DND-41 (cell line): ENCODE results near the gene ZNF827.

Experiments used
- ATAC-seq: fragments of 200-7000 bp; cut with Tn5 transposase; 3 replicates; pipeline ENCODE4 v1.9.1; 2021; ENCODE audit warnings: low read depth; ENCODE audit not compliant: insufficient read depth
- DNase-seq: peaks from one replicate; pipeline ENCODE4 v3.0.0-alpha.2; 2020
- H2AFZ ChIP-seq: 2 replicates; pipeline ENCODE4 v1.6.0; 2012; ENCODE audit warnings: low read depth, low read length
- H3K27ac ChIP-seq: 2 replicates; pipeline ENCODE4 v1.5.1; 2012; ENCODE audit warnings: low read length, inconsistent platforms
- H3K27me3 ChIP-seq: fragments of 200-600 bp; sonication (generic); 2 replicates; pipeline ENCODE4 v1.6.0; 2012; ENCODE audit warnings: low read length, mild to moderate bottlenecking, inconsistent platforms; ENCODE audit not compliant: insufficient read depth, poor library complexity
- H3K36me3 ChIP-seq: 2 replicates; pipeline ENCODE4 v1.5.1; 2012; ENCODE audit warnings: low read length, inconsistent platforms; ENCODE audit not compliant: insufficient read depth
- H3K4me1 ChIP-seq: 2 replicates; pipeline ENCODE4 v1.5.1; 2012; ENCODE audit warnings: mild to moderate bottlenecking, low read length; ENCODE audit not compliant: insufficient read depth
- H3K4me2 ChIP-seq: 2 replicates; pipeline ENCODE4 v1.6.0; 2012; ENCODE audit warnings: mild to moderate bottlenecking, moderate library complexity, low read length, inconsistent platforms; ENCODE audit not compliant: insufficient read depth
- H3K4me3 ChIP-seq, 2 experiments: fragments of 200-600 bp in 1 of 2; shearing (Covaris generic) in 1 of 2; 2 replicates each; pipeline ENCODE4 v1.5.1; 2012 to 2016; ENCODE audit warnings: inconsistent platforms in 2 of 2, low read length in 2 of 2, mild to moderate bottlenecking in 2 of 2, low read depth in 1 of 2, moderate library complexity in 1 of 2
- H3K79me2 ChIP-seq: 2 replicates; pipeline ENCODE4 v1.6.0; 2012; ENCODE audit warnings: low read length, inconsistent platforms; ENCODE audit not compliant: insufficient read depth
- H3K9ac ChIP-seq: 2 replicates; pipeline ENCODE4 v1.6.0; 2012; ENCODE audit warnings: low read depth, mild to moderate bottlenecking, inconsistent platforms, low read length, moderate library complexity
- H3K9me3 ChIP-seq: 2 replicates; pipeline ENCODE4 v1.5.1; 2012; ENCODE audit warnings: low read length, moderate library complexity, mild to moderate bottlenecking, inconsistent platforms; ENCODE audit not compliant: insufficient read depth, severe bottlenecking
- H4K20me1 ChIP-seq: 2 replicates; pipeline ENCODE4 v1.6.0; 2012; ENCODE audit warnings: low read length; ENCODE audit not compliant: insufficient read depth
- EZH2 ChIP-seq: IDR thresholded peaks from 3 replicates; pipeline ENCODE4 v1.6.1; 2012; ENCODE audit warnings: borderline replicate concordance, low read depth, mild to moderate bottlenecking, moderate library complexity, low read length, inconsistent platforms; ENCODE audit not compliant: severe bottlenecking
- TF ChIP-seq, protein P1 (sequence below): IDR thresholded peaks from 2 replicates; pipeline ENCODE4 v1.5.1; 2012; ENCODE audit warnings: borderline replicate concordance, low read length, moderate library complexity, mild to moderate bottlenecking; ENCODE audit not compliant: poor library complexity, severe bottlenecking; ENCODE audit errors: extremely low read depth

Gene ZNF827

DNA sequence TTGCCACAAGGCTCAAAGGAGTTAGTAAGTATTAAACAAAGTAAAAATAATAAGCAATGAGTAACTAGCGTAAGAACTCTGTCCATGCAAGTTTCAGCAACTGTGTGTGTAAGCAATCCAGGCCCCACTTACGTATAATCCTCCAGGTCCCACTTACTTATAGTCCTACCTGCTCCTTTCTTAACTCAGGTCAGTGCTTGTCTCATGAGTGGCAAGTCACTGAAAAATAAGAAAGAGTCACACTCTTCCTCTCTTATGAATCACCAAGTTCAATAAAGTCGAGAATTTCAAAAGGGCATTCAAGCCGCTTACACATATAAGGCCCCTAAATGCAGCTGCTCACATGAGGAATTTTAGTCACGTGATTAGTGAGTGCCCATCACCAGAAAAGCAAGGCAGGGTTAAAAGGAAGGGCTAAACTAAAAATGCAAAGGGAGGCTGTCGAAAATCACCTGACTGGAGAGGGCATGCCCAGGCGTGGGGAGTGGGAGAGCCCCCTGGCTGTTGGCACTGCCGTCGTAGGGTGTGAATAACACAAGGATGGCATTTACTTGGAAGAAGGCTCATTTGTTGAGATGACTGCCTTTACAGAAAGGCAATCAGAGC lies 58.2 kb downstream of the ZNF827 start:
- H3K4me1 ChIP-seq, result no peaks in the 10 kb centered on the region
- H3K4me2 ChIP-seq, result no peak overlapping the region
- H3K9me3 ChIP-seq, result no peaks in the 10 kb centered on the region
- no peak overlapping the region for H2AFZ ChIP-seq
- no peak overlapping the region for H3K4me3 ChIP-seq
- H4K20me1 ChIP-seq, result no peaks in the 10 kb centered on the region
- no peaks in the 10 kb centered on the region for H3K27me3 ChIP-seq
- TF ChIP-seq, protein P1, sequence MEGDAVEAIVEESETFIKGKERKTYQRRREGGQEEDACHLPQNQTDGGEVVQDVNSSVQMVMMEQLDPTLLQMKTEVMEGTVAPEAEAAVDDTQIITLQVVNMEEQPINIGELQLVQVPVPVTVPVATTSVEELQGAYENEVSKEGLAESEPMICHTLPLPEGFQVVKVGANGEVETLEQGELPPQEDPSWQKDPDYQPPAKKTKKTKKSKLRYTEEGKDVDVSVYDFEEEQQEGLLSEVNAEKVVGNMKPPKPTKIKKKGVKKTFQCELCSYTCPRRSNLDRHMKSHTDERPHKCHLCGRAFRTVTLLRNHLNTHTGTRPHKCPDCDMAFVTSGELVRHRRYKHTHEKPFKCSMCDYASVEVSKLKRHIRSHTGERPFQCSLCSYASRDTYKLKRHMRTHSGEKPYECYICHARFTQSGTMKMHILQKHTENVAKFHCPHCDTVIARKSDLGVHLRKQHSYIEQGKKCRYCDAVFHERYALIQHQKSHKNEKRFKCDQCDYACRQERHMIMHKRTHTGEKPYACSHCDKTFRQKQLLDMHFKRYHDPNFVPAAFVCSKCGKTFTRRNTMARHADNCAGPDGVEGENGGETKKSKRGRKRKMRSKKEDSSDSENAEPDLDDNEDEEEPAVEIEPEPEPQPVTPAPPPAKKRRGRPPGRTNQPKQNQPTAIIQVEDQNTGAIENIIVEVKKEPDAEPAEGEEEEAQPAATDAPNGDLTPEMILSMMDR, result no peak
- no peak for TF ChIP-seq EZH2
- no peaks in the 10 kb centered on the region for H3K79me2 ChIP-seq
- H3K9ac ChIP-seq, result no peak overlapping the region
- ATAC-seq (no peak), DNase-seq (no peak)
- H3K36me3 ChIP-seq, result no peaks in the 10 kb centered on the region
- no peak overlapping the region for H3K27ac ChIP-seq

DNA sequence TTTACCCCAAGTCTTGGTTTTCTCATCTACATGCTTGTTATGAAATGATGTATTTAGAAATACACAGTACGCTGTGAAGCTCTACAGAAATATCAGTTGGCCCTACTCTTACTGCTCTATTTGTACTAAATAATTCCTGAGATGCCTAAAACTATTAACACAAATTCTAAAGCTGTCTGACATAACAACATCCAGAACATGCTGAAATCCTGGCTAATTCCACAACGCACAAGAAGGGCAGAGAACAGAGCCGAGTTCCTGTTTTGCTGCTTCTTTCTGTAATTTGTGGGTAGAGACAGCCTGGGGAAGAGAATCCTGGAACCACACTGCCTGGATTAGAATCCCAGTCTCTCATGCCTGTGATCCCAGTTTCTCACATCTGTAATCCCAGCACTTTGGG lies 59.0 kb downstream of the ZNF827 start:
- Histone ChIP-seq H3K4me1 (no peaks in the 10 kb centered on the region), H3K79me2 (no peaks in the 10 kb centered on the region)
- no peak for DNase-seq

DNA sequence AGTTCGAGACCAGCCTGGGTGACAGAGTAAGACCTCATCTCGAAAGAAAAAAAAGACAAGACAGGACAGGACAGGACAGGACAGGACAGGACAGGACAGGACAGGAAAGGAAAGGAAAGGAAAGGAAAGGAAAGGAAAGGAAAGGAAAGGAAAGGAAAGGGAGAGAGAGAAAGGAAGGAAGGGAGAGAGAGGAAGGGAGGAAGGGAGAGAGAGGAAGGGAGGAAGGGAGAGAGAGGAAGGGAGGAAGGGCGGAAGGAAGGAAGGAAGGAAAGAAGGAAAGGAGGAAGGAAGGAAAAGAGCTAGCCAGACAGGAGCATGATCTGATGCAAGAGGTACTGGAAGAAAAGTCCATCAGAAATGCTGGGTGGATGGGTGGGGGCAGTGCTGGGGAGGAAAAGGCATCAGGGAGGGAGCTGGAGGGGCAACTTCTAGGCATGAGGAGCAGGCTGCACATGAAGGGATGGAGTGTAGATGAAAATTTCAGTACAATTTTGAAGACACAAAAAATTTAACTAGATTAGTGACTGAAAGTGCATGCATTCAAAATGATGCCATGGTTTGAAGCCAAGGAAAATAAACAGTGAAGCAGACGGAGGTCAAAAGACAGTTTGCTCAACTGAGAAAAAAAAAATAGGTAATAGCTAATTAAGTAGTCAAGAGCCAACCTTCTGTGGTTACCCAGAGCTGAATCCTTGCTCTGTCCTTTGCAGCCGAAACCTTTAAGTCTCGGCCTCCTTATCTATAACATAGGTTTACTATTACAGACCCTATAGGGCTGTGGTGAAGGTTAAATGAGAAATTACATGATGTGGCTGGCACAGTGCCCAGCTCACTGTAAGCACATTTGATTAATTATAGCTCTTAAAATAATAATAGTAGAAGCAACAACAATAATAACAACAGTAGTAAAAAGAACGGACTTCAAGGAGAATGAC lies 59.9 kb downstream of the ZNF827 start:
- Histone ChIP-seq H3K36me3 (no peaks in the 10 kb centered on the region), H3K79me2 (no peaks in the 10 kb centered on the region), H3K4me3 (no peak overlapping the region), H2AFZ (no peak overlapping the region), H3K9me3 (no peaks in the 10 kb centered on the region), H3K27me3 (no peaks in the 10 kb centered on the region), H3K4me1 (no peaks in the 10 kb centered on the region), H3K27ac (no peak overlapping the region), H4K20me1 (no peaks in the 10 kb centered on the region), H3K9ac (no peak overlapping the region), H3K4me2 (no peak overlapping the region)
- DNase-seq, result no peak
- TF ChIP-seq EZH2, result no peak
- TF ChIP-seq, protein P1, result no peak
- ATAC-seq, result no peak

More for the DNA sequence above, 59.0 kb downstream of the ZNF827 start:
- ATAC-seq, result no peak
- Histone ChIP-seq H3K27me3 (no peaks in the 10 kb centered on the region), H3K4me3 (no peak overlapping the region), H3K36me3 (no peaks in the 10 kb centered on the region), H3K9ac (no peak overlapping the region), H3K27ac (no peak overlapping the region), H3K4me2 (no peak overlapping the region), H3K9me3 (no peaks in the 10 kb centered on the region), H4K20me1 (no peaks in the 10 kb centered on the region), H2AFZ (no peak overlapping the region)
- TF ChIP-seq EZH2, result no peak
- TF ChIP-seq, protein P1, result no peak
